Large intestine (tissue), 3 donors: ENCODE results near the gene RCOR2. TPM values are rescaled to one million over a fixed set of nuclear protein-coding genes. Genes with fewer than 3 reads are reported as not detected.

Experiments
- DNase-seq, 2 donors: peaks; one replicate each; pipeline versions ENCODE4 v3.0.0 to v3.0.0-alpha.2; 2013
- H3K27ac ChIP-seq: one replicate; pipeline ENCODE4 v1.5.1; 2013; ENCODE audit warnings: low read length
- H3K27me3 ChIP-seq: 2 replicates; pipeline ENCODE4 v1.6.1; 2013; ENCODE audit warnings: low read length; ENCODE audit not compliant: control insufficient read depth, insufficient read depth
- H3K36me3 ChIP-seq: 2 replicates; pipeline ENCODE4 v1.6.1; 2013; ENCODE audit warnings: low read length; ENCODE audit not compliant: control insufficient read depth, insufficient read depth
- H3K4me1 ChIP-seq: one replicate; pipeline ENCODE4 v1.6.1; 2013; ENCODE audit warnings: low read length; ENCODE audit not compliant: control insufficient read depth, insufficient read depth
- H3K4me3 ChIP-seq: one replicate; pipeline ENCODE4 v1.5.1; 2013; ENCODE audit warnings: low read length
- H3K9me3 ChIP-seq: one replicate; pipeline ENCODE4 v1.6.1; 2013; ENCODE audit warnings: mild to moderate bottlenecking, low read depth, low read length, moderate library complexity; ENCODE audit not compliant: control insufficient read depth
- WGBS: methylation state at CpG from one replicate; pipeline ENCODE4 v1.1.5; 2013; ENCODE audit warnings: low lambda C conversion rate; ENCODE audit not compliant: insufficient coverage; 5-methylcytosine and 5-hydroxymethylcytosine counted together
- polyA plus RNA-seq: library from polyadenylated mRNA; unstranded; fragments of 120-200 nt; gene quantifications from one replicate; pipeline ENCODE4 v1.2.1, GENCODE V29; 2013

Gene RCOR2
- polyA plus RNA-seq, 1 donor: 6.3 TPM

- no peak overlapping the region for H3K4me3 ChIP-seq
- no peak for DNase-seq
- H3K9me3 ChIP-seq: no peaks in the 10 kb centered on the region
- H3K36me3 ChIP-seq: peaks cover 17% of the 10 kb centered on the region
- no peak overlapping the region for H3K27ac ChIP-seq
- H3K4me1 ChIP-seq: peaks cover 36% of the 10 kb centered on the region
- WGBS: 40% methylated on average over 1 of the region's 6 CpGs
- H3K27me3 ChIP-seq: no peaks in the 10 kb centered on the region
Measured at GRCh38 chr11:63877658-63878241, 39.2 kb downstream of the RCOR2 start.

GRCh38 chr11:63876616-63877015, 40.3 kb downstream of the RCOR2 start:
- Histone ChIP-seq H3K4me1 (peaks cover 47% of the 10 kb centered on the region), H3K27ac (no peak overlapping the region), H3K9me3 (no peaks in the 10 kb centered on the region), H3K4me3 (no peak overlapping the region), H3K27me3 (no peaks in the 10 kb centered on the region), H3K36me3 (peaks cover 15% of the 10 kb centered on the region)
- WGBS: no CpG with 5 or more reads among the region's 6 CpGs
- DNase-seq: no peak

- H3K27me3 ChIP-seq: no peaks in the 10 kb centered on the region
- H3K27ac ChIP-seq: no peak overlapping the region
- H3K9me3 ChIP-seq: no peaks in the 10 kb centered on the region
- WGBS: no CpG with 5 or more reads among the region's 8 CpGs
- peaks cover 15% of the 10 kb centered on the region for H3K36me3 ChIP-seq
- peaks cover 49% of the 10 kb centered on the region for H3K4me1 ChIP-seq
- H3K4me3 ChIP-seq: no peak overlapping the region
- DNase-seq: no peak
Measured at GRCh38 chr11:63875506-63876065, 41.4 kb downstream of the RCOR2 start.

- peak overlapping the region; percentile 18 for H3K27ac ChIP-seq
- H3K27me3 ChIP-seq: no peaks in the 10 kb centered on the region
- peaks cover 15% of the 10 kb centered on the region for H3K36me3 ChIP-seq
- no peak overlapping the region for H3K4me3 ChIP-seq
- DNase-seq: peak; percentile 37 to 76
- H3K4me1 ChIP-seq: peaks cover 54% of the 10 kb centered on the region
- WGBS: no CpG with 5 or more reads among the region's 6 CpGs
- H3K9me3 ChIP-seq: no peaks in the 10 kb centered on the region
Measured at GRCh38 chr11:63874511-63874910, 42.5 kb downstream of the RCOR2 start.

GRCh38 chr11:63873311-63873710, 43.7 kb downstream of the RCOR2 start:
- H3K36me3 ChIP-seq: peaks cover 10% of the 10 kb centered on the region
- no peak overlapping the region for H3K4me3 ChIP-seq
- WGBS: no CpG with 5 or more reads among the region's 5 CpGs
- H3K9me3 ChIP-seq: no peaks in the 10 kb centered on the region
- DNase-seq: no peak
- H3K27me3 ChIP-seq: no peaks in the 10 kb centered on the region
- H3K27ac ChIP-seq: peak overlapping the region; percentile 21
- H3K4me1 ChIP-seq: peaks cover 60% of the 10 kb centered on the region

GRCh38 chr11:63872800-63873197, 44.2 kb downstream of the RCOR2 start:
- Histone ChIP-seq H3K36me3 (peaks cover 9% of the 10 kb centered on the region), H3K27me3 (no peaks in the 10 kb centered on the region), H3K4me1 (peaks cover 60% of the 10 kb centered on the region), H3K9me3 (no peaks in the 10 kb centered on the region), H3K27ac (peak overlapping the region; percentile 86), H3K4me3 (no peak overlapping the region)
- DNase-seq: peak in 1 of 2 donors; percentile 59
- WGBS: no CpG with 5 or more reads among the region's 5 CpGs

- DNase-seq: peak; percentile 92 to 96
- no peaks in the 10 kb centered on the region for H3K27me3 ChIP-seq
- H3K36me3 ChIP-seq: peaks cover 8% of the 10 kb centered on the region
- H3K4me1 ChIP-seq: peaks cover 61% of the 10 kb centered on the region
- H3K27ac ChIP-seq: peak overlapping the region; percentile 86
- H3K9me3 ChIP-seq: no peaks in the 10 kb centered on the region
- 0% methylated on average over 1 of the region's 11 CpGs for WGBS
- peak overlapping the region; percentile 2 for H3K4me3 ChIP-seq
Measured at GRCh38 chr11:63871962-63872799, 44.8 kb downstream of the RCOR2 start.

- no CpG with 5 or more reads among the region's 14 CpGs for WGBS
- no peaks in the 10 kb centered on the region for H3K9me3 ChIP-seq
- H3K4me1 ChIP-seq: peaks cover 74% of the 10 kb centered on the region
- no peak overlapping the region for H3K4me3 ChIP-seq
- H3K27ac ChIP-seq: no peak overlapping the region
- H3K27me3 ChIP-seq: no peaks in the 10 kb centered on the region
- H3K36me3 ChIP-seq: peaks cover 3% of the 10 kb centered on the region
- no peak for DNase-seq
Measured at GRCh38 chr11:63870351-63871140, 46.4 kb downstream of the RCOR2 start.

- Histone ChIP-seq H3K9me3 (no peaks in the 10 kb centered on the region), H3K36me3 (peaks cover 3% of the 10 kb centered on the region), H3K4me3 (no peak overlapping the region), H3K4me1 (peaks cover 71% of the 10 kb centered on the region), H3K27ac (peak overlapping the region; percentile 61), H3K27me3 (no peaks in the 10 kb centered on the region)
- no peak for DNase-seq
- no CpG with 5 or more reads among the region's 8 CpGs for WGBS
Measured at GRCh38 chr11:63869683-63870082, 47.3 kb downstream of the RCOR2 start.

- Histone ChIP-seq H3K27ac (peak overlapping the region; percentile 61), H3K36me3 (peaks cover 3% of the 10 kb centered on the region), H3K27me3 (no peaks in the 10 kb centered on the region), H3K4me3 (no peak overlapping the region), H3K9me3 (no peaks in the 10 kb centered on the region), H3K4me1 (peaks cover 66% of the 10 kb centered on the region)
- peak in 1 of 2 donors; percentile 64 for DNase-seq
- WGBS: no CpG with 5 or more reads among the region's 7 CpGs
Measured at GRCh38 chr11:63869171-63869591, 47.8 kb downstream of the RCOR2 start.
